OCI-LY3 (cell line): ENCODE data around the gene MYH16.

Experiments used
- EZH2phosphoT487 ChIP-seq: fragments of 200-600 bp; shearing (Covaris generic); IDR thresholded peaks from 2 replicates; pipeline ENCODE4 v1.6.1; 2018; ENCODE audit warnings: antibody characterized with exemption, mixed run types, low read depth
- TF ChIP-seq, protein P1 (sequence below): fragments of 200-600, 300-600 bp; sonication (generic); IDR thresholded peaks from 2 replicates; pipeline ENCODE4 v1.5.1; 2014; ENCODE audit warnings: antibody characterized with exemption, low read length, low read depth

DNA sequence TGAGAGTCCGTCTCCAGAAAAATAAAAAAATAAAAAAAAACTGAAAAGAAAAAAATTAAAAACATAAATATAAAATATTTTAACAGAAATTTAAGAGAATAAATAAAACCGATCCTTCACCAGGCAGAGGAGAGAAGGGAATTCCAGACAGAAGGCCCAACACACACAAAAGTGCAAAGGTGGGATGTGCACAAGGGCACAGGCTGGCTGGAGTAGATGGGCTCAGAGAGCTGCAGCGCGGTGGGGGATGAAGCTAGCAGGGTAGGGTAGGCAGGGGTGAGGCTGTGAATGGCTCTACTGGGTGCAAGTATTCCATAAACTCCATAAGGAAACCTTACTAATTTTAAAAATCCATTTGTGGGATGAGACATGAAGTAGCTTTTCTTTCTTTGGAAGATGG, 37.4 kb downstream of the MYH16 start:
- TF ChIP-seq, protein P1, sequence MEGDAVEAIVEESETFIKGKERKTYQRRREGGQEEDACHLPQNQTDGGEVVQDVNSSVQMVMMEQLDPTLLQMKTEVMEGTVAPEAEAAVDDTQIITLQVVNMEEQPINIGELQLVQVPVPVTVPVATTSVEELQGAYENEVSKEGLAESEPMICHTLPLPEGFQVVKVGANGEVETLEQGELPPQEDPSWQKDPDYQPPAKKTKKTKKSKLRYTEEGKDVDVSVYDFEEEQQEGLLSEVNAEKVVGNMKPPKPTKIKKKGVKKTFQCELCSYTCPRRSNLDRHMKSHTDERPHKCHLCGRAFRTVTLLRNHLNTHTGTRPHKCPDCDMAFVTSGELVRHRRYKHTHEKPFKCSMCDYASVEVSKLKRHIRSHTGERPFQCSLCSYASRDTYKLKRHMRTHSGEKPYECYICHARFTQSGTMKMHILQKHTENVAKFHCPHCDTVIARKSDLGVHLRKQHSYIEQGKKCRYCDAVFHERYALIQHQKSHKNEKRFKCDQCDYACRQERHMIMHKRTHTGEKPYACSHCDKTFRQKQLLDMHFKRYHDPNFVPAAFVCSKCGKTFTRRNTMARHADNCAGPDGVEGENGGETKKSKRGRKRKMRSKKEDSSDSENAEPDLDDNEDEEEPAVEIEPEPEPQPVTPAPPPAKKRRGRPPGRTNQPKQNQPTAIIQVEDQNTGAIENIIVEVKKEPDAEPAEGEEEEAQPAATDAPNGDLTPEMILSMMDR: no peak
- TF ChIP-seq EZH2phosphoT487: no peak
